HG02798 (cell line): ENCODE results near the gene CCL18.
"Not testable (repeated sequence)": the region's sequence is repeated elsewhere in the genome, so short reads cannot be mapped to it uniquely, and the experiment has no call there.

Experiments
- ATAC-seq: cut with Tn5 transposase; IDR thresholded peaks from one replicate; pipeline ENCODE4 v1.9.1; 2021; ENCODE audit warnings: mild to moderate bottlenecking; ENCODE audit not compliant: unreplicated experiment, poor library complexity

Gene CCL18, protein sequence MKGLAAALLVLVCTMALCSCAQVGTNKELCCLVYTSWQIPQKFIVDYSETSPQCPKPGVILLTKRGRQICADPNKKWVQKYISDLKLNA

DNA sequence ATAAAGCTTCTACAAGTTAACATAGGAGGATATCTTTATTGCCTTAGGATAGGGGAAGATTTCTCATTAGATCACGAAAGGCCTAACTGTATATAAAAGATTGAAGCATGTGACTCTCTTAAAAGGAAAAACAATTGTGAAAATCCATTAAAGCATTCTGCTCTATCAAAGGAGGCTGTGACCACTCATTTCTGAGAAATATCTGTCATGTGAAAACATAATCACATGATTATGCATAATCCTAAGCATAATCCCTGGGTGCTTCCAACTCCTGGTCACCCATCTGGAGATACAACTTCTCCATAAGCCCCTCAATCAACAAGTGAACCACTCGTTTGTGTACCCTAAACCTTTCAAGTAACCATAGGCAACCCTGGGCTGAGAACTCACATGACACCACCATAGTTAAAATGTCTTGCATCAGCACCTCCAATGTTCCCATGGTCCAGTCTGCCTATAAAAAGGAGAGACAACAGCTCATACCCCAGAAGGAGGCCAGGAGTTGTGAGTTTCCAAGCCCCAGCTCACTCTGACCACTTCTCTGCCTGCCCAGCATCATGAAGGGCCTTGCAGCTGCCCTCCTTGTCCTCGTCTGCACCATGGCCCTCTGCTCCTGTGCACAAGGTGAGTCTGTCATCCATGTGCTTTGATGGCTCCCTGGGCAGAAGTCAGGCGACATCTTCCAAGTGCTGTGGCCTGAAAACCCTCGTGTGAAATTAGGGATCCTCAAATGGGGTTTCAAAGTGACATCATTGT, at the start of gene CCL18:
CCL18 (plus strand) TSS at position 487 of the 756 bp plus-strand sequence; CDS start at position 558, 71 bp downstream.
- ATAC-seq: no peak

DNA sequence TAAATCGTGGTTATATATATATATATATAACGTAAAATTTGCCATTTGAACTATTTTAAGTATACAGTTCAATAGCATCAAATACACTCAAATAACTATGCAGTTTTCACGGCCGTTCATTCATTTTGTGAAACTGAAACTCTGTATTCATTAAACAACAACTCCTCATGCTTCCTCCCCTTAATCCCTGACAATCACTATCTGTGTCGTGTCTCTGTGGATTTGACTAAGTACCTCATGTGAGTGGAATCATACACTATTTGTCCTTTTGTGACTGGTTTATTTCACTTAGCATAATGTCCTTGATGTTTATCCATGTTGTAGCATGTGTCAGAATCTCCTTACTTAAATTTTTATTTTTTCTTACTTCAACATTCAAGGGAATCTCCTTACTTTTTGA, 49.1 kb upstream of the CCL18 start:
- no peak for ATAC-seq

DNA sequence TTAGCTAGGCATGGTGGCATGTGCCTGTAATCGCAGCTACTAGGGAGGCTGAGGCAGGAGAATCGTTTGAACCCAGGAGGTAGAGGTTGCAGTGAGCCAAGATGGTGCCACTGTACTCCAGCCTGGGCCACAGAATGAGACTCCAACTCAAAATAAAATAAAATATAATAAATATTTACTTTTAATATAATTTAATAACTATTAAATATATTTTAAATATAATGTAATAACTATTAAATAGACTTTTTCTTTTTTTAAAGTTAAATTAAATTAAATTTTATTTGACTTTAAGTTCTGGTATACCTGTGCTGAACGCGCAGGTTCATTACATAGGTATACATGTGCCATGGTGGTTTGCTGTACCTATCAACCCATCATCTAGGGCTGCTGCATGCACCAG, 48.2 kb upstream of the CCL18 start:
- ATAC-seq: not testable (repeated sequence)

DNA sequence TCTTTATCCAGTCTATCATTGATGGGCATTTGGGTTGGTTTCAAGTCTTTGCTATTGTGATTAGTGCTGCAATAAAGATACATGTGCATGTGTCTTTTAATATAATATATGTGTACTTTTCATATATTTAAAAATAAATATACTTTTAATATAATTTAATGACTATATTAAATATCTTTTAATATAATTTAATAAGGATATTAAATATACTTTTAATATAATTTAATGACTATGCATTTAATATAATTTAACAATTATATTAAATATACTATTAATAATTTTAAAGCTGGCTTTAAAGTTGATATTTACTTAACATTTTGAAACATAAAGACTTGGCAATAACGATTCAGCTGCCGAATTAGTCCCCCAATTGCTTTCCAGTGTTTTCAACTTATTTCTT, 47.5 kb upstream of the CCL18 start:
- no peak for ATAC-seq

DNA sequence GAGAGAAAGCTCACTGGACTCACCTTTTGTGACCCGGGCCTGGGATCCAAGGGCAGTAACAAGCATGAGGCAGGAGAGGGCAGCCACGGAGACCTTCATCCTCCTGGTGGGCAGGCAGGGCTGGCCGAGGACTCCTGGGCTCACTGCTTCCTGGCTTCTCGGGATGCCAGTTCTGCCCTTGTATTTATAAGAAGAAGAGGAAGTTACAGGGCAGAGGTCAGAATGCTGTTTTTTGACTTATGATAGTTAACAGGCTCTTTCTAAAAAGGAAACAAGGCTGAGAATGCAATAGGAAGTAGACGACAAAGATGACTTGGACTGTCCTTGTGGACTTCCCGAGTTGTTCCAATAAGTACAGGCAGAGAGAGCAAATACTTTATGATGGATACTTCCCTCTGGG, 46.3 kb upstream of the CCL18 start, which contains the start of gene CCL23:
CCL23 (minus strand) TSS at position 174 of the 400 bp plus-strand sequence; CDS start at position 99, 75 bp downstream.
- ATAC-seq: no peak

DNA sequence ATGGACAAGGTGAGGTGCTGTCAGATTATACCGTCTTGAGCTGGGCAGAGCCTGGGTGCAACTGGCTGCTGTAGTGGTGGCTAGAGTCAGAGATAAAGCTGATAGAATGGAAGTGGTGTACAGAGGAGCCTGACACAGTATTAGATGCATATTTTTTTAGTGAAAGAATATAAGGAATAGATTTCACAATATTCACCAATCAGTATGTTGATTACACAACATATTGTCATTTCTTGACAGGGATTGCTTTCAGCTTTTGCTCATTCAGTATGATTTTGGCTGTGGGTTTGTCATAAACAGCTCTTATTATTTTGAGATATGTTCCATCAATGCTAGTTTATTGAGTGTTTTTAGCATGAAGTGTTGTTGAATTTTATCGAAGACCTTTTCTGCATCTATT, 44.6 kb upstream of the CCL18 start:
- ATAC-seq: no peak

DNA sequence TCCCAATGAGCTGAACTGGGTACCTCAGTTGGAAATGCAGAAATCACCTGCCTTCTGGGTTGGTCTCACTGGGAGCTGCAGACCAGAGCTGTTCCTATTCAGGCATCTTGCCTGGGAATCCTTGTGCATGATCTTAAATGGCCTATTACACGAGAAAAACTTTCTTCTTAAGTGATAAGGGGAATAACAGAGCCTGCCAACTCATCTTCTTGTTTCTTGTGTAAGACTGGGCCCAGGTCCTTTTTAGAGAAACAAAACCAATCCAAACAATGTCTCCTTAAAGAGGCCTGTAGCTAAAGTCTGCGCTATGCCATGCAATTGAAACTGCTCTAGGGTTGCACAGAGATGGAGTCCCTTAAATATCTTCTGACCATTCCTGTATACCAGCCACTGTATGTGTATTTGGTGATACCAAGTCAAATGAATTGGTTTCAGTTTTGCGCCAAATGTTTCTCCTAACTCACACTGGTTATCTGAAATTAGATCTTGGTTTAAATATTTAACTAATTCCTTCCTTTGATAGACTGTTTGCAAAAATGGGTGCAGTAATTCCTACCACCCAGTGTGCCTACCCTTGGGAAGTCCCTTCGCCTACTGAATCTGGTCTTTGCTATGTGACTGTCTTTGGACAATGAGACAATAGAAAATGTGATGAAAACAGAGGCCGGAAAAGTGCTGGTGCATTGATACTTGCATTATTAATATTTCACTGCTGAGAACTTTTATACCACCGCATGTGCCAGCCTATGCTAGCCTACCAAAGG, 39.8 kb upstream of the CCL18 start:
- no peak for ATAC-seq

DNA sequence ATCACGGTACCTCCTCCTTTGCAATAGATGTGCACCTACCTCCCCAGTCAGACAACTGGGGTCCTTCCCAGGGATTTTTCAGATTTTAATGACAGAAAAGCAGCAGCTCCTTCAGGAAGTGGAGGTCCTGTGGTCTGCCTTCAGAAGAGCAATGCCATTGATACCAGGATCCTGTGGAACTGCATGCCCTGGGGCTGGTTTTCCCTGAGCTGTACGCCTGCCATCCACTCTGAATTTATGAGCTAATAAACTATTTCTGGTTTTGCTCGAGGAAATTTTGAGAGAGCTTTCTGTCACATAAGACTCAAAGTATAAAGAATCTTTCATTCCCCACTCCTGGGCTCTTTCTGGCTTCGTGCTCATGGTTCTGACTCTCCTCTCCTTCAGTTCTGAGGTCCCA, 36.3 kb upstream of the CCL18 start:
- ATAC-seq: no peak

DNA sequence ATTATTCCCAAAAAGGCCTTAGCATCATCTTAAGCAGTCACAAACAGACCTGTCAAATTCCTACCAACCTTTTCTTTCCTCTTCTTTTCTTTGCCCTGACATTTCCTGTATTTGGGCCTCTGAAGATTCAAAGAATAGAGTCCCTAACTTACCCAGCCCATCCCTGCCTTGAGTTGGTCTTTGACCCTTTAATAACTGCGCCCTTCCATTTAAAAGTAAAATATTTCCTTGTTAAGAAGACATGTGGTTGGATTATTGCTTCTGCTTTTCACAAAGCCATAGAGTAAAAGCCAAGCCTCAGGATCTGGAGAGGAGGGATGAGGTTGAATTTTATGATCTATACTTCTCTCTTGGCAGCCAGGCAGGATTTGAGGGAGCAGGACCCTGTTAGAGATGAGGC, 33.1 kb upstream of the CCL18 start:
- ATAC-seq: no peak

DNA sequence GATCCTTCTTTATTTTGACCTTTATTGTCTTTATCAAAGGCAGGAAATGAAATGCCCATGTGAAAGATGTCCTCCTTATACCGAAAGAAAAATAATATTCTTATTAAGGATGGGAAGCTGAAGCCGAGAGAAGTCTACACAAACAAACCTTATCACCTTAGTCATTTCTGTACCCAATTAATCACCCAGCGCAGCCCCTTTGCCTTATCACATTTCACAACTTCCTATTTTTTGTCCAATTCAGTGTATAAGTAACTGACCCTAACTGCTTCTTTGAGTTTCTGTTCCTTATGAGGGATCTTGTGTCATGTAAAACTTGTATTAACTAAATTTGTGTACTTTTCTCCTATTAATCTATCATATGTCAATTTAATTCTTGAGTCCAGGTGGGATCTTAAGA, 29.9 kb upstream of the CCL18 start:
- no peak for ATAC-seq

DNA sequence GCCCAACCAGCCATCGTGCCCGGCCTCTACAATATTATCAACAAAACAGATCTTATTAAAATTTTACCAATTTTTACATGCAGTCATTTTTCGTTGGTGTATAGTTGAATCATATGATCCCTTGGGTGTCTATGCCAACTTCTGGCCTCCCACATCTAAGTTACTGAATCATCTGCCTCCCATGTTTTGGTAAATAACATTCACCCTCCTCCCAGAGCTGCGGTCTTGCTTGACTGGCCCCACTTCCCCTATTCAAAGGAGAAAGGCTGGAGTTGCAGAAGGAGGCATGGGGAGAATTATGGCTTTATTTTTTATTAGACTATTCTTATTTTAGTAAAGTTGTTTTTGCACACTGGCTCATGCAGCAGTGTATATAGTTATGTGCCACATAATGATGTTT, 27.8 kb upstream of the CCL18 start:
- no peak for ATAC-seq

DNA sequence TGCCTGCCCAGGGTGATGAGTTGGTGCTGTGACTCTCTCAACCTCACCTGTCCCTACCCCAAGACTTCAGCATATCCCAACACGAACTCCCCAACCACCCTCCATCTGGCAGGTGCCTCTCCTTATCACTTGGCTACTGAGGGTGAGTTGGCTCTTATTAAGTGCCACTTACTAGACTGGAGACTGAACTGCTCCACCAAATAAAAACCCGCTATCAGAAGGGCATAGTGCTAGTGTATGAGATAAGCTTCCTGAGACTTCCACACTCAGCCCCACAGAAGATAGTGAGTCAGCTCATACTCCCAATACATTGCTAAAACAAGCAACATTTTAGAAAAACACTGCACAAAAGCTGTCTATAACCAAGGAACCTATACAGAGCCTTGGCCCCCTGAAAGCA, 16.0 kb upstream of the CCL18 start:
- no peak for ATAC-seq

DNA sequence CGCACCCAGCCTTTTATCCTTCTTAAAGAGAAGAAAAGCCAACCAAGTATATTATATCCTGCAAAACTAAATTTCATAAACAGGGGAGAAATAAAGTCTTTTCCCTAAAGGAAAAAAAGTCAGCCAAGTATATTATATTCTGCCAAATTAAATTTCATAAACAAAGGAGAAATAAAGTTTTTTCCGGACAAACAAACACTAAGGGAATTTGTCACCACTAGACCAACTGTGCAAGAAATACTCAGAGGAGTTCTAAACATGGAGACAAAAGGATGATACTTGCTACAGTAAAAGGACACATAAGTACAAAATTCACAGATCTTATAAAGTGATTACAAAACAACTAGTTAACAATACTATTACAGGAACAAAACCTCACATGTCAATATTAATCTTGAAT, 14.4 kb upstream of the CCL18 start:
- ATAC-seq: no peak

DNA sequence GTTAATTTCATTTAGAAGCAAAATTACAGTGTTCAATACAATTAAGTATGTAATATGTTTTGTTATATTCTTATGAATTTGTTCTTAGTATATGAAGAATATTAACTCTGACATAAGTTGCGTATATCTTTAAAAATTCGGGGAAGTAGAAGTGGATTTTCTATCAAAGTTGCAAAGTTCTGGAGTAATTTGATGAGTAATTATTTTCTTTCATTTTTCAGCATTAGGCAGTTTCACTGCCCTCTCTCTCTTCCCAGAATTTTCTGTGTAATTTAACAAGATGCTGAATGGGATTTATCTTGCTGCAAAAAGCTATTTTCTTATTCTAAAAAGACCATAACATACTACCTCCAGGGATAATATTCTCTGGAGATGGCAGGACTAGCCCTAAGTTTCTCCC, 8.9 kb upstream of the CCL18 start:
- no peak for ATAC-seq

DNA sequence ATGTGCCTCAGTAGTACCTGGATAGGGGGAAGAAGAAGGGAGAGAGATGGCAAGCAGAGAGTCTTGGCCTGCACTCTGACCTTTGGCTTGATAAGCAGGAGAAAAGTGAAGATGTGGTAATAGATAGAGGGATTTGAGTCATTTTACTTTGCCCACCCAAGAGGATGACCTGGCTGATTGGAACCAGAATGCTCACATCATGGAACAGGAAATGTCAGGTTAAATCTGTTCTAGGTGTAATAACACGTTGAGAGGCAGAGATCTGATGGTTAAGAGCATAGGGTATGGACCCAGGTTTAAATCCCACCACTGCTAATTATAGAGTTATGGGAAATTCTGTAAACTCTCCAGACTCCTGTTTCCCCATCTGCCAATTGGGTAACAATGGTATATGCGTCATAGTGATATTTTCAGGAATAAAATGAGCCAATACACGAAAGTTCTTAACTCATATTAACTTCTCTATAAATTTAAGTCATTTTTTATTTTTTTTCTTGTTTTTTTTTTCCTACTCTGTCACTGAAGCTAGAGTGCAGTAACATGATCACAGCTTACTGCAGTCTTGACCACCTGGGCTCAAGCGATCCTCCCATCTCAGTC, 8.1 kb upstream of the CCL18 start:
- ATAC-seq: no peak

DNA sequence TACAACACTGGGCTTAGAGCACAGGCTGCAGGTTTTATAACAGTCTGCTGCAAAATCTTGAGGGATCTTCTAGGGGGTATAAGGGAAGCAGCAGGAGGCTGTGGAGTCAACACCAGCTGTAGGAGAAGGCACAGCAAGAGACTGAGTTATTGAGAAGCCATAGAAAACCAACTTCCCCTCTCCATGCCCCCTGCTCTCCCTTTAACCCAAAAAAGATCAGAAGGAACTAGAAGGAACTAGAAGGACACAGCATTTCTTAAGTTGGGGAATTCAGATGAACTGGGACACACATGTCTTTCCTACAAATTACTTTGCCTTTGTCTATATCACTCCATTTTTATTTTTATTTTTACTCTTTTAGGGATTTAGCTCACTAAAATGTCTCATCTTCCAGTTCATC, 6.2 kb upstream of the CCL18 start:
- ATAC-seq: no peak

DNA sequence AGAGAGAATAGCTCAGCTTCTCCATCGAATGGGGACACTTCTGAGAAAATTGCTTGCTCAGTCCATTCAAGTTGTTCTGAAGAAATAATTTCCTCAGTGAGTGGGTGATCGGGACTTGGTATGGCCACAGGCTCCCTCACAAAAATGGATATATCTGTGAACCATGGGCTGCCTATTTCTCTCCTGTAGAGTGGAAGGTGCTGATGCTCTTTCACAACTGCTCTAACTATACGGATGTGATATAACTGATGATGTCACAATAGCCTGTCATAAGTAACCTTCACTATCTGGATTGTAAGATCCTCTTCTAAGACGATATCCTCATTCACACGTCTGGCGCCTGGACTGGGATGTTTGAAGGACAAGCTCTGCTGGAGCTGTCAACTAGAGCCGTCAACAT, 4.7 kb upstream of the CCL18 start:
- no peak for ATAC-seq

DNA sequence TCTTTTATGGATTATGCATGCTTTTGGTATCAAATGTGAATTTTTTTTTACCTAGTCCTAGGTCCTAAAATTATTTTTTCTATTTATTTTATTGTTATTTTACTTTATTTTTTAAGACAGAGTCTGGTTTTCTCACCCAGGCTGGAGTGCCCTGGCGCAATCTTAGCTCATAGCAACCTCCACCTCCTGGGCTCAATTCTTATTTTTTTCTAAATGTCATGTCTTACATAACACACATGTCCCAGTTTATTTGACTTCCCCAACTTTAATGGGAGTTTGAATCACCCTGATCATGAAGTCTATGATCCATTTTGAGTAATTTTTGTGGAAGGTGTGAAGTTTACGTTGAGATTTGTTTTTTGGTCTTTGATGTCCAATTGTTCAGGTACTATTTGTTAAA, 3.3 kb upstream of the CCL18 start:
- ATAC-seq: no peak

DNA sequence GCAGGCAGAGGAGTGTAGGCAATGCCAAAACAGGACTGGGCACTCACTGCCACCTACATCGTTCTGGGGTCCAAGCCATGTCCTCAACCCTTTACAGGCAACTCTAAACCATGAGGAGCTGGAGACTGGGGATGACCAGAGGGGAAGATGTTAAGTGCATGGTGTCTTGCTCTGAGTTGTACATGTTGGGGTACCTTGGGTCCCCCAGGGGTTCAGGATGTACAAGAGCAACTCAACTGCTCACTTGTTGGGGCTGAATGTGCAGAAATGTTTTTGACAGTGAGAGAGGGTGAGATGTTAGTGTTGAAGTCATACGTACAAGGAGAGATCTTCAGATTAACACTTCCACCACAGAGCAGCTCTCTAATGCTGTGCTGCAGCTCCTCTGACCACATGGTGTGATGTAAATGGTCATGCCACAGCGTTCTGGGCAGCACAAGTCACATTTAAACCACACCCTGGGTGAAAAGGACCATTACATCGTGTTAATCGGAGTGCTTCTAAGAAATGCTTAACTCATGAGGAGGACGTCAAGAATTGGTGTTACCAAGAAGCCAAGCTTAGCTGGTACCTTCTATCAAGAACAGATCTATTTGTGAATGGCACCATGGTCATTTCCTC, 2.4 kb downstream of the CCL18 start:
- ATAC-seq: no peak

DNA sequence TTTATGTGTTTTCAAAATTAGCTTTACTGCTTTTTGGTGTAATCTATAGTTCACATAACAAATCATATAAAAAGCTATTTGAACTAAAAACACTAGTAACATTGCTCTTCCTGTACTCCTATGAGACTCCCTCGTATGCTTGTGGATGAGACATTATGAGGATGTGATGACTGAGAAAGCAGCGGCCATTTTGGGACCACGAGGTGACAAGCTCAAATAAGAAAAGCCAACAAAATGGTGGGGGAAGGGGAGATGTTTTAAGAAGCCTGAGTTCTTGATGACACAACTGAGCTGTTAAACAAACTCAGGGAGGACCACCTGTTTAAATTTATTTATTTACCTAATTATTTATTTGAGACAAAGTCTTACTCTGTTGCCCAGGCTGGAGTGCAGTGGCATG, 4.5 kb downstream of the CCL18 start:
- ATAC-seq: no peak

DNA sequence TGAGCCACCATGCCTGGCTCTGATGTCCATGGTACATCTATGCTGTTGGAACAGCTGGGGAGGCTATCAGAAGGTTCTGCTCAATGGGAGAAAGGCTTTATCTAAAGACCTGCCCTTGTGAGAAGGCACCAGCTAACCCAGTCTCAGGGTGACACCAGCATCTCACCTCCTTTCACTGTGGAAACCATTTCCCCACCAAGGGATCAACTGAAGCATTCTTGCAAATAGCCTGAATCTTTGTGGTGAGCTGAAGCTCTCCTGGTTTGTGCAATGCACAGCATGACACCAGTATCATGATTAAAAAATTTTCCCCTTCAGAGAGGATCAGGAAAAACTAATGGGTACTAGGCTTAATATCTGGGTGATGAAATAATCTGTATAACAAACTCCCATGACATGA, 5.1 kb downstream of the CCL18 start:
- no peak for ATAC-seq
